Mesothelial cell of epicardium (in vitro differentiated cells): ENCODE measurements around the gene USP4. TPM values are rescaled to one million over a fixed set of nuclear protein-coding genes. Genes with fewer than 3 reads are reported as not detected.
A peak's percentile ranks its signal among the peaks of the same experiment; 100 is the strongest.
"Not testable (repeated sequence)": the region's sequence is repeated elsewhere in the genome, so short reads cannot be mapped to it uniquely, and the experiment has no call there.

Source experiments
- DNase-seq, 2 experiments: peaks; one replicate each; pipeline ENCODE4 v3.0.0; 2021; ENCODE audit warnings: low spot score in 2 of 2; ENCODE audit not compliant: unreplicated experiment in 2 of 2
- H3K27ac Mint-ChIP-seq: 2 replicates; pipeline ENCODE4 v1.8.0; 2021; ENCODE audit warnings: mixed read lengths
- H3K27me3 Mint-ChIP-seq: 2 replicates; pipeline ENCODE4 v1.8.0; 2021; ENCODE audit warnings: low read depth, mixed read lengths
- H3K36me3 Mint-ChIP-seq: 2 replicates; pipeline ENCODE4 v1.8.0; 2021; ENCODE audit warnings: mixed read lengths
- H3K4me1 Mint-ChIP-seq: 2 replicates; pipeline ENCODE4 v1.8.0; 2021; ENCODE audit warnings: mixed read lengths
- H3K4me3 Mint-ChIP-seq: 2 replicates; pipeline ENCODE4 v1.8.0; 2021; ENCODE audit warnings: mild to moderate bottlenecking, moderate library complexity, mixed read lengths
- H3K9me3 Mint-ChIP-seq: 2 replicates; pipeline ENCODE4 v1.8.0; 2021; ENCODE audit warnings: mixed read lengths
- total RNA-seq: library from RNA; stranded (reverse); gene quantifications from 3 replicates; pipeline ENCODE4 v1.2.1, GENCODE V29; 2021
- TF ChIP-seq, protein P1 (sequence below): fragments of 200-600 bp; sonication (generic); IDR thresholded peaks from one replicate; pipeline ENCODE4 v1.5.0; 2021; ENCODE audit warnings: antibody characterized with exemption; ENCODE audit not compliant: unreplicated experiment

Gene USP4
- total RNA-seq, 1 donor from 2014 or later = 54.5 TPM

DNA sequence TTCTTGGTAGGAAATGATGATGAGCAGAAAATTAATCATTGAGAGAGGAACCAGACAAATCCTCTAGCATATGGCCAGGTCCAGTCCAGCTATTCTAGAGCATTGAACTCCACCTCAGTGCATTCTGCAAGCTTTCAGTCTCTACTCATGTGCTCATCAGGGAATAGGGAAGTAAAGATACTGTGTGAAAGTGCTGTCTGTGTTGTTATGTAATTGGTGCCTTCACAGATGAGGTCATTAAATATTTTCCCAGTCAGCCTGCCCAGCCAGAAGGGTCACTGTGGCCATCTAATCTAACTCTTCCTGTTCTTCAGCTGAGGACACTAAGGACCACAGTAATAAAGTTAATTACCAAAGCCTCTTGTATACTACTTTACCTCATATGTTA lies 91.0 kb downstream of the USP4 start:
- DNase-seq = no peak
- H3K36me3 Mint-ChIP-seq = no peaks in the 10 kb centered on the region
- H3K4me3 Mint-ChIP-seq = no peak overlapping the region
- TF ChIP-seq, protein P1, sequence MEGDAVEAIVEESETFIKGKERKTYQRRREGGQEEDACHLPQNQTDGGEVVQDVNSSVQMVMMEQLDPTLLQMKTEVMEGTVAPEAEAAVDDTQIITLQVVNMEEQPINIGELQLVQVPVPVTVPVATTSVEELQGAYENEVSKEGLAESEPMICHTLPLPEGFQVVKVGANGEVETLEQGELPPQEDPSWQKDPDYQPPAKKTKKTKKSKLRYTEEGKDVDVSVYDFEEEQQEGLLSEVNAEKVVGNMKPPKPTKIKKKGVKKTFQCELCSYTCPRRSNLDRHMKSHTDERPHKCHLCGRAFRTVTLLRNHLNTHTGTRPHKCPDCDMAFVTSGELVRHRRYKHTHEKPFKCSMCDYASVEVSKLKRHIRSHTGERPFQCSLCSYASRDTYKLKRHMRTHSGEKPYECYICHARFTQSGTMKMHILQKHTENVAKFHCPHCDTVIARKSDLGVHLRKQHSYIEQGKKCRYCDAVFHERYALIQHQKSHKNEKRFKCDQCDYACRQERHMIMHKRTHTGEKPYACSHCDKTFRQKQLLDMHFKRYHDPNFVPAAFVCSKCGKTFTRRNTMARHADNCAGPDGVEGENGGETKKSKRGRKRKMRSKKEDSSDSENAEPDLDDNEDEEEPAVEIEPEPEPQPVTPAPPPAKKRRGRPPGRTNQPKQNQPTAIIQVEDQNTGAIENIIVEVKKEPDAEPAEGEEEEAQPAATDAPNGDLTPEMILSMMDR = no peak
- H3K27ac Mint-ChIP-seq = no peak overlapping the region
- H3K27me3 Mint-ChIP-seq = no peaks in the 10 kb centered on the region
- H3K4me1 Mint-ChIP-seq = peaks cover 7% of the 10 kb centered on the region
- H3K9me3 Mint-ChIP-seq = no peaks in the 10 kb centered on the region

DNA sequence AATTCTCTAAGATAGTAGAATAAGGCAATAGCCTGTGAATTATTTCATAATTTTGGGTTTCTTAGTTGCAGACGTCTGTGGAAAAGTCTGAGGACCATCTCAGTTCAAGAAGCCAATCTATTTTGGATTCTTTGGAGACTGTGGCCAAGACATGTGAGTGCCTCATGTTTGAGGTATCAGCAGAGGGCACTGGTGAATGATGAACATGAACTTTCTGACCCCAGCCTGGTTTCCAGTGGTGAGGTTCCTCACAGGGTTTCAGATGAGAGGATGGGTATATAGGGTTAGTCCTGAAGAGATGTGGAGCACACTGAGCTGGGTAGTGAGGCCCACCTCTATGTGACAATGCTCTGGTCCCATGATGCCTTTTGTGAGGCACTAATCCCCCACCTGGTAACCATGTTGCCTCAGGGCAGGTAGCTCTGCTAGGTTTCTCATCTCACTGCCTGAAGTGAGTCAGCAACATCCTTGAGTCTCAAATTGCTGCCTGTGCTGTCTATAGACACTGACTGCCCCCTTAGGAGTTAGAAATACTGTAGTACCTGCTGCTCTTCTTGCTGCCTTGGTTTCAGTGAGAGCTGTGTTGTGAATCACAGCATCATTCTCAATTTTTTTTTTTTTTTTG lies 95.2 kb downstream of the USP4 start:
- Mint-ChIP-seq H3K36me3 (no peaks in the 10 kb centered on the region), H3K9me3 (no peaks in the 10 kb centered on the region), H3K27ac (no peak overlapping the region), H3K4me3 (no peak overlapping the region), H3K4me1 (peaks cover 6% of the 10 kb centered on the region), H3K27me3 (no peaks in the 10 kb centered on the region)
- TF ChIP-seq, protein P1 = no peak
- no peak for DNase-seq

DNA sequence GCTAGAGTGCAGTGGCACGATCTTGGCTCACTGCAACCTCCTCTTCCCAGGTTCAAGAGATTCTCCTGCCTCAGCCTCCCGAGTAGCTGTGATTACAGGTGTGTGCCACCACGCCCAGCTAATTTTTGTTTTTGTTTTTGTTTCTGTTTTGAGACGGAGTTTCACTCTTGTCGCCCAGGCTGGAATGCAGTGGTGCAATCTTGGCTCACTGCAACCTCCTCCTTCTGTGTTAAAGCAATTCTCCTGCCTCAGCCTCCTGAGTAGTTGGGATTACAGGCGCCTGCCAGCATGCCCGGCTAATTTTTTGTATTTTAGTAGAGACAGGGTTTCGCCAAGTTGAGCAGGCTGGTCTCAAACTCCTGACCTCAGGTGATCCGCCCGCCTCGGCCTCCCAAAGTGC lies 99.8 kb downstream of the USP4 start:
- not testable (repeated sequence) for H3K4me3 Mint-ChIP-seq, H3K36me3 Mint-ChIP-seq, H3K27me3 Mint-ChIP-seq, H3K4me1 Mint-ChIP-seq, H3K27ac Mint-ChIP-seq, DNase-seq
- H3K9me3 Mint-ChIP-seq = peaks cover 11% of the 10 kb centered on the region

DNA sequence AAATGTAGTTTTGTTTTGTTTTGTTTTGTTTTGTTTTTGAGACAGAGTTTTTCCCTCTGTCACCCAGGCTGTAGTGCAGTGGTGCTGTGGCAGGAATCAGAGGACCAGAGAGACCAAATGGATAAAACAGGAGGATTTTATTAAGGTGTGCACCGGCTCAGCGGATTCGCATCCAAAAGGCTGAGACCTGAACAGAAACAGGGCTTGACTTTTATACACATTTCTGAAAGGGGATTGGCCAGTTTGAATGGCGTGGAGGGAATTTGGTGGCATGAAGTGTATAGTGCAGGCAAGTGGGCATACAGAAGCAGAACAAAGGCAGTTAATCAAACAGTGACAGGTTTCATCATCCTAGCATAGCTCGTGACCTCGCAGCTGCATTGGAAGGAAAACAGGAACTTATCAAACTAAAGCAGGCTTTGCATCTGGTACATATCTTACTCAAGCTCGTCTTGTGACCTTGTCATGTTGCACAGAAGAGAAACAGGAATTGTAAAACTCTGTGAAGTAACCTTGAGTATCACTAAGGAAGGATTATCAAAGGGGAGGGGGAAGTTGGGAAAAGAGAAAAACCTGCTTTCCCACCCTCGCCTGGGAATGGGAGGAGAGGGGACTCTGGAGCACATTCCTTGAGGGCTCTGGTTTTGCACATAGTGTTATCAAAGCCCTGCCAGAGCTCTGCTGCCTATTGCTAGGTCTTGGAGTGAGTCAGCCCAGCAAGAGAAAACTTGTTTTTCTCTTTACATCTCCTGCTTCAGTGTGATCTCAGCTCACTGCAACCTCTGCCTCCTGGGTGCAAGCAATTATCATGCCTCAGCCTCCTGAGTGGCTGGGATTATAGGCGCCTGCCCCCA lies 101.4 kb downstream of the USP4 start:
- Mint-ChIP-seq H3K9me3 (peaks cover 17% of the 10 kb centered on the region), H3K4me1 (no peaks in the 10 kb centered on the region), H3K27me3 (no peaks in the 10 kb centered on the region), H3K27ac (peak overlapping the region; percentile 79), H3K36me3 (peaks cover 10% of the 10 kb centered on the region), H3K4me3 (no peak overlapping the region)
- no peak for DNase-seq
- TF ChIP-seq, protein P1 = no peak

DNA sequence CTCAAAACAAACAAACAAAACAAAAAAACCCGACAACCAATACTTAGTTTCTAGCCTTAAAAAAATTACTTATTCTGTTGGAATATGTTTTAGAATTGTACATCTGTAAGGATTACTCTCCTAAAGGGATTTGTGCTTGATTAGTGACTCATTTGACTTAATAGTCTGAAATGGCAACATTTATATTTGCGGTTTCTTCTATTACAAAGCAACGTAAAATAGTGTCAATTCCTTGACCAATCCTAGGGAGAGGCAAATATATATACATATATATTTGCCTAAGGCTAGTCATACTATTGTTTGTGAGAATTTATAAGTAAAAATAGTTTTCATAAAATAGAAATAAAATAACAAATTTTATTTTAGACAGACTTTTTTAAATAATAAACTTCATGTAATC lies 102.5 kb downstream of the USP4 start:
- Mint-ChIP-seq H3K9me3 (peaks cover 27% of the 10 kb centered on the region), H3K4me3 (no peak overlapping the region), H3K27ac (no peak overlapping the region), H3K36me3 (peaks cover 16% of the 10 kb centered on the region), H3K4me1 (no peaks in the 10 kb centered on the region), H3K27me3 (no peaks in the 10 kb centered on the region)
- TF ChIP-seq, protein P1 = no peak
- no peak for DNase-seq

DNA sequence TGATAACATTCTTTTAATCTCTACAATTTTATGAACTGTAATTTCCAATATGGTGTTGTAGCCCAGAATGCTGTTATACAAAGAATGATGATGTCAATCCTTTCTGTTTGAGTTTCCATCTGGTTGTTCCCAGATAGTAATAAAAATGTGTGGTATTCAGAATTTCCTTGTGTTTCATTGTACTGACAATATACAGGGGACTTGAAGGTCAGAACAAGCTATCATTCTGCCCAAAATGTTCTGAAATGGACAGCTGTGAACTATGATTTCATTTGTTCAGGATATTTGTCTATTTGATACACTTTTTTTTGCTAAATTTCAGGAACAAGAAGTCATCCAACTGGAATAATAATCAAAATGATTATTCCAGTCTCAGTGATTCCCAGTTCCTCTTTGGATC lies 103.6 kb downstream of the USP4 start:
- no peak for DNase-seq
- H3K4me1 Mint-ChIP-seq = no peaks in the 10 kb centered on the region
- no peaks in the 10 kb centered on the region for H3K27me3 Mint-ChIP-seq
- H3K27ac Mint-ChIP-seq = no peak overlapping the region
- H3K36me3 Mint-ChIP-seq = peaks cover 16% of the 10 kb centered on the region
- TF ChIP-seq, protein P1 = no peak
- H3K9me3 Mint-ChIP-seq = peaks cover 37% of the 10 kb centered on the region
- H3K4me3 Mint-ChIP-seq = no peak overlapping the region

DNA sequence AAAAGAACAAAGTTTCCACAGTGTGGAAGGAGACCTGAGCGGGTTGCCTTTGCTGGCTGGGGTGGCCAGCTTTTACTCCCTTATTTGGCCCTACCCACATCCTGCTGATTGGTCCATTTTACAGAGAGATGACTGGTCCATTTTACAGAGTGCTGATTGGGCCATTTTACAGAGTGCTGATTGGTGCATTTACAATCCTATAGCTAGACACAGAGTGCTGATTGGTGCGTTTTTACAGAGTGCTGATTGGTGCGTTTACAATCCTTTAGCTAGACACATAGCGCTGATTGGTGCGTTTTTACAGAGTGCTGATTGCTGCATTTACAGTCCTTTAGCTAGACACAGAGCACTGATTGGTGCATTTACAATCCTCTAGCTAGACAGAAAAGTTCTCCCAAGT lies 111.0 kb downstream of the USP4 start:
- not testable (repeated sequence) for DNase-seq, H3K4me1 Mint-ChIP-seq, H3K27ac Mint-ChIP-seq, H3K36me3 Mint-ChIP-seq, H3K4me3 Mint-ChIP-seq, H3K27me3 Mint-ChIP-seq
- H3K9me3 Mint-ChIP-seq = peaks cover 80% of the 10 kb centered on the region
